Adrenal gland (tissue), 12 donors: Measurements from ENCODE around the gene CKB. TPM values are rescaled to one million over a fixed set of nuclear protein-coding genes. Genes with fewer than 3 reads are reported as not detected.

ENCODE experiments used
- DNase-seq, 7 donors: peaks; one replicate each; pipeline ENCODE4 v3.0.0-alpha.2; 2019 to 2020
- H3K27ac ChIP-seq, 5 donors: fragments of 200-600 bp; sonication (generic) in 4 of 5; 1 replicate in 3 of 5; 2 replicates in 2 of 5; pipeline versions ENCODE4 v1.5.1 to v1.8.0; 2016 to 2020; ENCODE audit warnings: mild to moderate bottlenecking in 1 of 5
- H3K27me3 ChIP-seq: fragments of 200-600 bp; 2 replicates; pipeline ENCODE4 v1.8.0; 2021
- H3K36me3 ChIP-seq, 2 donors: fragments of 200-600 bp; replicated peaks in 1 of 2; 1 replicate in 1 of 2; 2 replicates in 1 of 2; pipeline versions ENCODE4 v1.5.1 to v1.8.0; 2018 to 2022
- H3K4me1 ChIP-seq, 2 donors: fragments of 200-600 bp; replicated peaks in 1 of 2; 1 replicate in 1 of 2; 2 replicates in 1 of 2; pipeline versions ENCODE4 v1.5.1 to v1.8.0; 2018 to 2021
- H3K4me3 ChIP-seq, 4 donors: fragments of 200-600 bp; sonication (generic) in 3 of 4; one replicate each; pipeline ENCODE4 v1.5.1; 2016 to 2018
- H3K9me3 ChIP-seq, 3 donors: fragments of 200-600 bp; sonication (generic) in 1 of 3; replicated peaks in 1 of 3; 1 replicate in 2 of 3; 2 replicates in 1 of 3; pipeline versions ENCODE4 v1.5.1 to v1.8.0; 2016 to 2021
- CTCF ChIP-seq, 6 experiments: fragments of 450-650 bp in 4 of 6; fragments of 200-600 bp in 2 of 6; sonication (generic) in 1 of 6; IDR thresholded peaks; 1 replicate in 5 of 6; 2 replicates in 1 of 6; pipeline versions ENCODE4 v1.5.1 to v1.8.0; 2016 to 2021; ENCODE audit warnings: antibody characterized with exemption in 6 of 6, mild to moderate bottlenecking in 2 of 6, moderate library complexity in 1 of 6
- POLR2A ChIP-seq, 2 donors: fragments of 450-650 bp; IDR thresholded peaks; one replicate each; pipeline ENCODE4 v1.6.1; 2017; ENCODE audit warnings: antibody characterized with exemption in 2 of 2, mild to moderate bottlenecking in 2 of 2, moderate library complexity in 1 of 2
- WGBS, 4 donors: extraction: QIAGEN DNeasy Blood & Tissue Kit in 2 of 4; methylation state at CpG; one replicate each; pipeline versions ENCODE4 v1.1.5 to v1.1.7; 2013 to 2017; 5-methylcytosine and 5-hydroxymethylcytosine counted together
- intact Hi-C, 2 donors: fragments of 100-400 bp; cut with DNase I; formaldehyde crosslinking; loops; one replicate each; pipeline versions ENCODE4 v1.14.1 to v1.15.0; 2022 to 2023
- polyA plus RNA-seq, 3 donors: library from polyadenylated mRNA; stranded (reverse); fragments of 200-250 nt in 2 of 3; fragments of 350-450 nt in 1 of 3; fragmentation: Illumina TruSeq in 1 of 3; extraction: RNeasy Lipid Tissue Mini Kit (QIAGEN cat#74804) in 1 of 3; gene quantifications; one replicate each; pipeline ENCODE4 v1.2.3, GENCODE V29; 2013 to 2014
- total RNA-seq, 9 donors: library from RNA; depleted of rRNA in 4 of 9; stranded (reverse); fragments of >200 nt in 4 of 9; fragments of 120-200 nt in 1 of 9; fragmentation: NEBNext Ultra II Directional in 1 of 9; extraction: Animal tissue kit (Norgen Biotek cat#: 25700) in 1 of 9; gene quantifications; one replicate each; pipeline versions ENCODE4 v1.1.0 to v1.2.4, GENCODE V29; 2013 to 2023
- donor health status: healthy with polysubstance abuse.
- donor health status: Bipolar disorder and iron deficiency.
- donor health status: DM: yes; HTN: yes; CAD: no.
- donor health status: DM: no; HTN: no; CAD: no.
- donor health status: DM: no; HTN: no; CAD: no.
- donor health status: DM: yes; HTN: yes; CAD: no.

CKB gene
- total and polyA plus RNA-seq, 12 donors: 11.0 to 410 (median 198) TPM

GRCh38 chr14:103507751-103508150, 14.9 kb downstream of the CKB start:
- Histone ChIP-seq H3K4me1 (peaks cover 18 to 26% of the 10 kb centered on the region in 2 donors), H3K27me3 (no peaks in the 10 kb centered on the region), H3K27ac (peak overlapping the region in 4 of 5 donors; percentile 17 to 53 (median 32)), H3K9me3 (no peaks in the 10 kb centered on the region), H3K36me3 (peaks cover 4 to 41% of the 10 kb centered on the region in 2 donors), H3K4me3 (no peak overlapping the region)
- peak in 3 of 7 donors; percentile 6 to 44 (median 10) for DNase-seq
- intact Hi-C loops: no loop called here
- 77 to 88% (median 83%) methylated on average over 3 of the region's 3 CpGs for WGBS, 4 donors
- no peak for TF ChIP-seq POLR2A (IDR thresholded peaks at IDR 0.05)
- no peak for TF ChIP-seq CTCF (IDR thresholded peaks at IDR 0.05)

- H3K36me3 ChIP-seq: peaks cover 4 to 56% of the 10 kb centered on the region in 2 donors
- TF ChIP-seq CTCF (IDR thresholded peaks at IDR 0.05) (peak in 4 of 6 experiments; percentile 27 to 47 (median 33)), POLR2A (IDR thresholded peaks at IDR 0.05) (no peak)
- H3K4me3 ChIP-seq: no peak overlapping the region
- intact Hi-C loops: loop anchor here in 1 of 2 donors (5.0 kb wide), 1 partner anchor 42 kb away; no protein-coding TSS in a partner anchor
- peak overlapping the region in 1 of 5 donors; percentile 49 for H3K27ac ChIP-seq
- peak in 6 of 7 donors; percentile 23 to 66 (median 56) for DNase-seq
- 66 to 72% (median 69%) methylated on average over 8 of the region's 8 CpGs for WGBS, 4 donors
- no peaks in the 10 kb centered on the region for H3K9me3 ChIP-seq
- peaks cover 18 to 27% of the 10 kb centered on the region in 2 donors for H3K4me1 ChIP-seq
- no peaks in the 10 kb centered on the region for H3K27me3 ChIP-seq
These were observed 17.6 kb downstream of the CKB start for GRCh38 chr14:103504991-103505565.

GRCh38 chr14:103503296-103503695, 19.3 kb downstream of the CKB start:
- Histone ChIP-seq H3K27me3 (no peaks in the 10 kb centered on the region), H3K36me3 (peaks cover 4 to 67% of the 10 kb centered on the region in 2 donors), H3K27ac (no peak overlapping the region), H3K4me1 (peaks cover 5 to 18% of the 10 kb centered on the region in 2 donors), H3K4me3 (no peak overlapping the region), H3K9me3 (no peaks in the 10 kb centered on the region)
- TF ChIP-seq POLR2A (IDR thresholded peaks at IDR 0.05) (no peak), CTCF (IDR thresholded peaks at IDR 0.05) (no peak)
- WGBS, 4 donors: 90 to 96% (median 93%) methylated on average over 12 of the region's 12 CpGs
- intact Hi-C loops: loop anchor here in 1 of 2 donors (5.0 kb wide), 1 partner anchor 44 kb away; no protein-coding TSS in a partner anchor
- peak in 5 of 7 donors; percentile 2 to 46 (median 10) for DNase-seq

GRCh38 chr14:103502877-103503276, 19.8 kb downstream of the CKB start:
- Histone ChIP-seq H3K36me3 (peaks cover 4 to 67% of the 10 kb centered on the region in 2 donors), H3K27me3 (no peaks in the 10 kb centered on the region), H3K27ac (no peak overlapping the region), H3K9me3 (no peaks in the 10 kb centered on the region), H3K4me1 (peaks cover 3 to 18% of the 10 kb centered on the region in 2 donors), H3K4me3 (no peak overlapping the region)
- DNase-seq: peak in 2 of 7 donors; percentile 17 to 49
- TF ChIP-seq POLR2A (IDR thresholded peaks at IDR 0.05): no peak
- TF ChIP-seq CTCF (IDR thresholded peaks at IDR 0.05): no peak
- 92 to 96% (median 94%) methylated on average over 18 of the region's 18 CpGs for WGBS, 4 donors
- intact Hi-C loops: loop anchor here in 1 of 2 donors (5.0 kb wide), 1 partner anchor 44 kb away; no protein-coding TSS in a partner anchor
